IMR-90 (cell line): ENCODE data around the gene AKAP6.

ENCODE experiments used
- BHLHE40 ChIP-seq: fragments of 150-350 bp; IDR thresholded peaks from 2 replicates; pipeline ENCODE4 v1.6.1; 2016; ENCODE audit warnings: mild to moderate bottlenecking, low read depth, low read length
- CHD1 ChIP-seq: IDR thresholded peaks from 2 replicates; pipeline ENCODE4 v1.6.1; 2012; ENCODE audit warnings: low read depth, low read length, improper control_type of control experiment
- CTCF ChIP-seq: conservative IDR thresholded peaks from 2 replicates; pipeline ENCODE4 v1.5.1; 2012; ENCODE audit warnings: mild to moderate bottlenecking, low read depth, low read length, improper control_type of control experiment
- ELK1 ChIP-seq: fragments of 150-350 bp; IDR thresholded peaks from 2 replicates; pipeline ENCODE4 v1.6.1; 2016; ENCODE audit warnings: low read depth, mild to moderate bottlenecking, low read length, moderate library complexity, borderline replicate concordance
- MAZ ChIP-seq: IDR thresholded peaks from 2 replicates; pipeline ENCODE4 v1.6.1; 2012; ENCODE audit warnings: low read depth, mild to moderate bottlenecking, low read length, improper control_type of control experiment, moderate library complexity, borderline replicate concordance
- MXI1 ChIP-seq: IDR thresholded peaks from 2 replicates; pipeline ENCODE4 v1.6.1; 2012; ENCODE audit warnings: low read depth, mild to moderate bottlenecking, low read length, moderate library complexity, borderline replicate concordance
- POLR2A ChIP-seq: IDR thresholded peaks from 2 replicates; pipeline ENCODE4 v1.6.1; 2012; ENCODE audit warnings: mild to moderate bottlenecking, low read depth, low read length
- RAD21 ChIP-seq: IDR thresholded peaks from 2 replicates; pipeline ENCODE4 v1.6.1; 2012; ENCODE audit warnings: low read length, improper control_type of control experiment
- RCOR1 ChIP-seq: IDR thresholded peaks from 2 replicates; pipeline ENCODE4 v1.6.1; 2012; ENCODE audit warnings: mild to moderate bottlenecking, low read length, improper control_type of control experiment; ENCODE audit not compliant: insufficient replicate concordance
- RFX5 ChIP-seq: IDR thresholded peaks from 2 replicates; pipeline ENCODE4 v1.8.0; 2012; ENCODE audit warnings: low read depth, mild to moderate bottlenecking, low read length, moderate library complexity
- SMC3 ChIP-seq: fragments of 150-350 bp; IDR thresholded peaks from 2 replicates; pipeline ENCODE4 v1.6.1; 2016; ENCODE audit warnings: low read depth, mild to moderate bottlenecking, antibody characterized with exemption, low read length, moderate library complexity
- TF ChIP-seq, protein P1 (sequence below): fragments of 150-350 bp; IDR thresholded peaks from 2 replicates; pipeline ENCODE4 v1.6.1; 2017; ENCODE audit warnings: mild to moderate bottlenecking, antibody characterized with exemption, low read length, low read depth

DNA sequence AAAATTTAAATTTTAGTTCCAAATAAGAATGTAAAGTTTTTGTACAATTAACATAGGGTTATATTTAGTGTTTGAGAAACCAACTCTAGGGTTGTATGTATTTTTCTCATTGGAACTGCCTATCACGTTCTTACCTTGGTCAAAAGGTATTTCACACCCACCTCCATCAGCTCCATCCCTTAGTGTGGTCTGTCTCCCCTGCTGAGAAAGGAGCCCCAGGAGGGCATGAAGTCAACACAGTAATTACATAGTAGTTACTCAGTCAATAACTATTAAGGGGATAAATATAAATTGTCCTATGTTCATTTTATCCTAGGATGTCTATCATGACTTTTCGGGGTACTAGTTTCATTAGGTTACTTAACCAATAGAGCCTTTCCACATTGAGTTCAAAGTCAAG lies 106.3 kb downstream of the AKAP6 start:
- TF ChIP-seq CTCF, result no peak
- TF ChIP-seq RAD21, result no peak
- no peak for TF ChIP-seq BHLHE40
- no peak for TF ChIP-seq CHD1
- no peak for TF ChIP-seq POLR2A
- no peak for TF ChIP-seq SMC3
- no peak for TF ChIP-seq RFX5
- no peak for TF ChIP-seq MAZ
- no peak for TF ChIP-seq RCOR1
- TF ChIP-seq MXI1, result no peak
- TF ChIP-seq ELK1, result no peak
- TF ChIP-seq, protein P1, sequence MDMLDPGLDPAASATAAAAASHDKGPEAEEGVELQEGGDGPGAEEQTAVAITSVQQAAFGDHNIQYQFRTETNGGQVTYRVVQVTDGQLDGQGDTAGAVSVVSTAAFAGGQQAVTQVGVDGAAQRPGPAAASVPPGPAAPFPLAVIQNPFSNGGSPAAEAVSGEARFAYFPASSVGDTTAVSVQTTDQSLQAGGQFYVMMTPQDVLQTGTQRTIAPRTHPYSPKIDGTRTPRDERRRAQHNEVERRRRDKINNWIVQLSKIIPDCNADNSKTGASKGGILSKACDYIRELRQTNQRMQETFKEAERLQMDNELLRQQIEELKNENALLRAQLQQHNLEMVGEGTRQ, result no peak
